Measurements from ENCODE around the gene SMIM24. TPM values are rescaled to one million over a fixed set of nuclear protein-coding genes. Genes with fewer than 3 reads are reported as not detected.

SMIM24 gene
- total and polyA plus RNA-seq, 10 of the 15 experiments (the other 5 are each of a cell fraction or from before 2014, with no cell fraction given), result 0.14 to 0.44 (median 0.23) TPM; not detected in 4

GRCh38 chr19:3433805-3434540 lies 46.4 kb downstream of the SMIM24 start:
- H3K27ac ChIP-seq (ENCODE audit: control insufficient read depth, insufficient read depth), result peak overlapping the region; percentile 98
- H3K79me2 ChIP-seq (ENCODE audit: control insufficient read depth, insufficient read depth, low read length), result no peaks in the 10 kb centered on the region; the same call in 1 of the 2 replicates
- peaks cover 5% of the 10 kb centered on the region for H3K4me1 ChIP-seq (ENCODE audit: control insufficient read depth, insufficient read depth, low read length)
- in situ Hi-C loops (cut with MboI), result loop anchor here (5.0 kb wide), 1 partner anchor 107 kb away; no protein-coding TSS in a partner anchor
- ChIA-PET POLR2A (no interaction called here), RAD21 (ENCODE audit: unreplicated experiment) (no interaction called here), SMC1A (ENCODE audit: uncharacterized antibody, unreplicated experiment) (no interaction called here), CTCF (interaction anchor here (0.6 kb wide), 2 partner anchors 107 to 423 kb away, joined by 4 read pairs; no protein-coding TSS in a partner anchor)
- intact Hi-C loops (cut with micrococcal nuclease; ENCODE audit: unreplicated experiment), result no loop called here
- WGBS (ENCODE audit: insufficient coverage, insufficient replicate concordance, low lambda C conversion rate, missing lambda C conversion rate), result 73% methylated on average over 11 of the region's 11 CpGs
- FAIRE-seq, result no peak
- peak overlapping the region; percentile 67; the same call in 1 of the 2 replicates for H3K4me3 ChIP-seq
- no peaks in the 10 kb centered on the region for H4K20me1 ChIP-seq (ENCODE audit: control insufficient read depth, insufficient read depth)
- no peak for ATAC-seq
- no TSS peak for BruUV-seq (replicated peaks)
- DNase-seq (ENCODE audit: low read depth, low spot score), result no peak
- peaks cover 3% of the 10 kb centered on the region; the same call in 2 of the 3 replicates for H3K9me3 ChIP-seq (replicated peaks; ENCODE audit: control insufficient read depth, insufficient read depth, low read length)
- H2AFZ ChIP-seq (ENCODE audit: control insufficient read depth, low read depth, low read length), result peak overlapping the region; percentile 94
- H3K9ac ChIP-seq (ENCODE audit: control insufficient read depth, insufficient read depth, low read length), result peak overlapping the region; percentile 78; the same call in 1 of the 2 replicates
- H3K4me2 ChIP-seq (ENCODE audit: control insufficient read depth, insufficient read depth), result peak overlapping the region; percentile 99
- H3K36me3 ChIP-seq (ENCODE audit: control insufficient read depth in 2 of 2, insufficient read depth in 2 of 2, low read length in 1 of 2), result peaks cover 14 to 17% of the 10 kb centered on the region in 2 experiments; a peak in 3 of 4 replicates
- H3K27me3 ChIP-seq (replicated peaks in 1 of 2; ENCODE audit: control insufficient read depth in 2 of 2, insufficient read depth in 2 of 2, low read length in 1 of 2), result no peaks in the 10 kb centered on the region
- TF ChIP-seq MEF2A (IDR thresholded peaks at IDR 0.05; ENCODE audit: insufficient read depth, low read depth, low read length) (no peak), SPI1 (IDR thresholded peaks at IDR 0.05; ENCODE audit: borderline replicate concordance, insufficient read depth, low read depth, low read length) (no peak), POLR2A (IDR thresholded peaks at IDR 0.05; ENCODE audit: low read depth, low read length) (no peak), CEBPZ (IDR thresholded peaks at IDR 0.05; ENCODE audit: low read depth, low read length) (no peak), CREB1 (IDR thresholded peaks at IDR 0.05; ENCODE audit: low read depth) (no peak), BRCA1 (IDR thresholded peaks at IDR 0.05; ENCODE audit: low read depth, low read length) (no peak), FOXK2 (IDR thresholded peaks at IDR 0.05) (no peak), LARP7 (IDR thresholded peaks at IDR 0.05) (no peak), ZNF384 (IDR thresholded peaks at IDR 0.05; ENCODE audit: borderline replicate concordance, low read depth, low read length) (no peak), KDM1A (IDR thresholded peaks at IDR 0.05; ENCODE audit: borderline replicate concordance) (no peak), NFYA (IDR thresholded peaks at IDR 0.05; ENCODE audit: borderline replicate concordance, low read depth, low read length) (no peak), BACH1 (IDR thresholded peaks at IDR 0.05; ENCODE audit: borderline replicate concordance) (no peak)
- TF ChIP-seq, protein P1, sequence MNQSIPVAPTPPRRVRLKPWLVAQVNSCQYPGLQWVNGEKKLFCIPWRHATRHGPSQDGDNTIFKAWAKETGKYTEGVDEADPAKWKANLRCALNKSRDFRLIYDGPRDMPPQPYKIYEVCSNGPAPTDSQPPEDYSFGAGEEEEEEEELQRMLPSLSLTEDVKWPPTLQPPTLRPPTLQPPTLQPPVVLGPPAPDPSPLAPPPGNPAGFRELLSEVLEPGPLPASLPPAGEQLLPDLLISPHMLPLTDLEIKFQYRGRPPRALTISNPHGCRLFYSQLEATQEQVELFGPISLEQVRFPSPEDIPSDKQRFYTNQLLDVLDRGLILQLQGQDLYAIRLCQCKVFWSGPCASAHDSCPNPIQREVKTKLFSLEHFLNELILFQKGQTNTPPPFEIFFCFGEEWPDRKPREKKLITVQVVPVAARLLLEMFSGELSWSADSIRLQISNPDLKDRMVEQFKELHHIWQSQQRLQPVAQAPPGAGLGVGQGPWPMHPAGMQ (IDR thresholded peaks at IDR 0.05; ENCODE audit: borderline replicate concordance), result no peak
